ENCODE data around the gene ZSWIM6. TPM values are rescaled to one million over a fixed set of nuclear protein-coding genes. Genes with fewer than 3 reads are reported as not detected.

The ZSWIM6 gene
- total and polyA plus RNA-seq, 2 of the 4 experiments (the other 2 are of a cell fraction) = 10.8 to 14.1 TPM

GRCh38 chr5:61474746-61475145 is 142.7 kb downstream of the ZSWIM6 start:
- no peaks in the 10 kb centered on the region for H3K9me3 ChIP-seq (ENCODE audit: control insufficient read depth, insufficient read depth, low read length)
- peaks cover 47% of the 10 kb centered on the region for H4K20me1 ChIP-seq (ENCODE audit: insufficient read depth, low read length)
- H3K27ac ChIP-seq (ENCODE audit: insufficient read depth, low read length) = no peak overlapping the region
- ChIA-PET CTCF (no interaction called here), POLR2A (ENCODE audit: unreplicated experiment) (no interaction called here)
- no peak overlapping the region for H2BK20ac ChIP-seq (ENCODE audit: low read depth, low read length)
- H3K4me2 ChIP-seq (ENCODE audit: low read depth, low read length) = no peak overlapping the region
- no peak overlapping the region for H2BK15ac ChIP-seq (ENCODE audit: low read depth, low read length)
- TF ChIP-seq NFE2L2 (IDR thresholded peaks at IDR 0.05; ENCODE audit: low read depth, low read length) = no peak
- no peak for TF ChIP-seq CHD1 (IDR thresholded peaks at IDR 0.05; ENCODE audit: low read depth, low read length)
- peaks cover 10% of the 10 kb centered on the region for H3K36me3 ChIP-seq (ENCODE audit: control insufficient read depth, insufficient read depth, low read length)
- in situ Hi-C loops (cut with MboI; ENCODE audit: low sequenced_read_pairs) = no loop called here
- H4K8ac ChIP-seq (ENCODE audit: low read depth in 2 of 2, low read length in 2 of 2) = no peak overlapping the region
- H2AFZ ChIP-seq (replicated peaks; ENCODE audit: low read length, poor library complexity) = no peak overlapping the region
- H4K91ac ChIP-seq (ENCODE audit: insufficient read depth, low read depth, low read length) = no peak overlapping the region
- no peak overlapping the region for H3K4ac ChIP-seq (ENCODE audit: low read depth, low read length)
- no peak overlapping the region for H3K9ac ChIP-seq (ENCODE audit: low read depth, low read length)
- no peak overlapping the region for H3K4me3 ChIP-seq (ENCODE audit: insufficient read depth, low read depth, low read length)
- no peak overlapping the region for H3K14ac ChIP-seq (replicated peaks; ENCODE audit: low read depth, low read length)
- H3K23ac ChIP-seq (ENCODE audit: low read depth, low read length) = no peak overlapping the region
- H2AK9ac ChIP-seq (replicated peaks; ENCODE audit: low read depth, low read length, poor library complexity) = no peak overlapping the region
- no peak overlapping the region for H4K5ac ChIP-seq (ENCODE audit: low read depth, low read length)
- intact Hi-C loops (cut with micrococcal nuclease) = no loop called here
- H2BK120ac ChIP-seq (ENCODE audit: low read depth, low read length) = no peak overlapping the region
- H3K79me1 ChIP-seq (ENCODE audit: low read depth in 1 of 2, low read length in 2 of 2) = peaks cover 46 to 67% of the 10 kb centered on the region in 2 experiments
- no CpG with 5 or more reads among the region's 4 CpGs for WGBS, 2 experiments (ENCODE audit: extremely low coverage in 2 of 2, insufficient read length in 1 of 2)
- H3K9me1 ChIP-seq (ENCODE audit: insufficient read depth, low read length) = peaks cover 11% of the 10 kb centered on the region; the same call in 1 of the 2 replicates
- DNase-seq = no peak
- peaks cover 2% of the 10 kb centered on the region; the same call in 1 of the 2 replicates for H3K4me1 ChIP-seq (ENCODE audit: control insufficient read depth, insufficient read depth, low read length)
- no TSS peak for BruUV-seq (replicated peaks)
- no peak overlapping the region for H3K56ac ChIP-seq (ENCODE audit: extremely low read depth, insufficient read depth, low read length)
- no peak for ATAC-seq (ENCODE audit: low read depth)
- no peak overlapping the region for H2AK5ac ChIP-seq (ENCODE audit: low read depth, low read length)
- no peak overlapping the region for H3K18ac ChIP-seq (ENCODE audit: low read depth, low read length)
- H2BK5ac ChIP-seq (ENCODE audit: low read depth, low read length, poor library complexity, severe bottlenecking) = no peak overlapping the region
- H3K27me3 ChIP-seq (ENCODE audit: control insufficient read depth, insufficient read depth, low read length) = no peaks in the 10 kb centered on the region
- dilution Hi-C loops (cut with HindIII; ENCODE audit: low sequenced_read_pairs, unreplicated experiment) = no loop called here
